K562 (cell line): ENCODE measurements around the gene TMED7. TPM values are rescaled to one million over a fixed set of nuclear protein-coding genes. Genes with fewer than 3 reads are reported as not detected.

Source experiments
- ATAC-seq: fragments of 200-7000 bp; cut with Tn5 transposase; 3 replicates; pipeline ENCODE4 v1.9.1; 2020; ENCODE audit warnings: moderate library complexity
- BruUV-seq: library from RNA; stranded (reverse); fragments of 400-500 nt; replicated peaks from 2 replicates; lab custom pipeline; 2021; lab: Mats Ljungman, UMichigan
- CTCF ChIA-PET: fragments of 300-600 bp; formaldehyde crosslinking; extraction: SDS; loops from one replicate; lab custom pipeline; 2021; ENCODE audit warnings: low intra/inter-chr PET ratio; lab: Yijun Ruan, JAX
- POLR2A ChIA-PET: fragments of 300-600, 350-650 bp; sonication (Branson Sonifier 250); formaldehyde crosslinking; extraction: SDS; loops from one replicate; lab custom pipeline; 2021; ENCODE audit warnings: antibody characterized with exemption, inconsistent platforms; lab: Yijun Ruan, JAX
- DNase-seq, 4 experiments: peaks; one replicate each; pipeline versions ENCODE4 v3.0.0 to v3.0.0-alpha.2; 2011 to 2018; ENCODE audit warnings: low spot score in 3 of 4, mixed read lengths in 3 of 4; ENCODE audit errors: extremely low read depth in 1 of 4
- FAIRE-seq: peaks from 2 replicates; lab custom pipeline; 2011; peaks lifted over from hg19 to GRCh38; lab: Jason Lieb, UNC
- H2AFZ ChIP-seq: 2 replicates; pipeline ENCODE4 v1.6.0; 2011; ENCODE audit warnings: low read depth, low read length, control low read depth, inconsistent platforms
- H3K27ac ChIP-seq: fragments of 200-600 bp; 3 replicates; pipeline ENCODE4 v1.8.0; 2011; ENCODE audit warnings: low read depth, mild to moderate bottlenecking, control low read depth, inconsistent platforms, low read length, moderate library complexity, mixed read lengths; ENCODE audit errors: extremely low read depth
- H3K27me3 ChIP-seq, 2 experiments: fragments of 300-600 bp in 1 of 2; 2 replicates in 1 of 2; 3 replicates in 1 of 2; pipeline versions ENCODE4 v1.6.0 to v1.8.0; 2011; ENCODE audit warnings: inconsistent platforms in 2 of 2, low read length in 2 of 2, mild to moderate bottlenecking in 1 of 2, mixed read lengths in 1 of 2, moderate library complexity in 1 of 2; ENCODE audit not compliant: control insufficient read depth in 2 of 2, insufficient read depth in 2 of 2
- H3K36me3 ChIP-seq: fragments of 300-600 bp; 3 replicates; pipeline ENCODE4 v1.8.0; 2011; ENCODE audit warnings: mild to moderate bottlenecking, low read length, inconsistent platforms; ENCODE audit not compliant: control insufficient read depth, insufficient read depth
- H3K4me1 ChIP-seq, 2 experiments: fragments of 200-600 bp in 1 of 2; replicated peaks in 1 of 2; 2 replicates in 1 of 2; 3 replicates in 1 of 2; pipeline versions ENCODE4 v1.5.1 to v1.8.0; 2011; ENCODE audit warnings: inconsistent platforms in 2 of 2, low read length in 2 of 2, mild to moderate bottlenecking in 1 of 2, mixed read lengths in 1 of 2, moderate library complexity in 1 of 2; ENCODE audit not compliant: control insufficient read depth in 2 of 2, insufficient read depth in 2 of 2
- H3K4me2 ChIP-seq: 2 replicates; pipeline ENCODE4 v1.6.1; 2011; ENCODE audit warnings: low read length, control low read depth, inconsistent platforms, mixed read lengths; ENCODE audit not compliant: insufficient read depth
- H3K4me3 ChIP-seq: fragments of 200-600 bp; sonication (generic), shearing (Covaris generic); 2 replicates; pipeline ENCODE4 v1.5.1; 2016; ENCODE audit warnings: control low read depth, inconsistent platforms
- H3K79me2 ChIP-seq: fragments of 200-600 bp; 3 replicates; pipeline ENCODE4 v1.8.0; 2011; ENCODE audit warnings: low read length, inconsistent platforms; ENCODE audit not compliant: control insufficient read depth, insufficient read depth
- H3K9ac ChIP-seq, 2 experiments: 2 replicates each; pipeline versions ENCODE4 v1.6.0 to v1.6.1; 2011; ENCODE audit warnings: low read depth in 2 of 2, low read length in 2 of 2, control low read depth in 1 of 2, inconsistent platforms in 1 of 2, mild to moderate bottlenecking in 1 of 2, mixed read lengths in 1 of 2; ENCODE audit not compliant: insufficient read depth in 1 of 2
- H3K9me1 ChIP-seq: one replicate; pipeline ENCODE4 v1.6.0; 2011; ENCODE audit warnings: inconsistent platforms, mild to moderate bottlenecking, low read length, moderate library complexity; ENCODE audit not compliant: control insufficient read depth, insufficient read depth
- H3K9me3 ChIP-seq: replicated peaks from 2 replicates; pipeline ENCODE4 v1.5.1; 2011; ENCODE audit warnings: low read depth, low read length, inconsistent platforms; ENCODE audit not compliant: control insufficient read depth, insufficient read depth
- H4K20me1 ChIP-seq: replicated peaks from 2 replicates; pipeline ENCODE4 v1.6.1; 2011; ENCODE audit warnings: low read length, inconsistent platforms, mixed read lengths; ENCODE audit not compliant: control insufficient read depth, insufficient read depth
- CC2D1A ChIP-seq: fragments of 450-650 bp; IDR thresholded peaks from 2 replicates; pipeline ENCODE4 v1.6.1; 2017; ENCODE audit warnings: mild to moderate bottlenecking
- CTBP1 ChIP-seq: fragments of 450-650 bp; IDR thresholded peaks from 2 replicates; pipeline ENCODE4 v1.6.1; 2016; ENCODE audit warnings: borderline replicate concordance
- DPF2 ChIP-seq: fragments of 450-650 bp; IDR thresholded peaks from 2 replicates; pipeline ENCODE4 v1.6.1; 2016
- ETV5 ChIP-seq: sonication (generic); formaldehyde crosslinking; IDR thresholded peaks from 2 replicates; pipeline ENCODE4 v1.4.0; 2020; ENCODE audit warnings: low read depth, mild to moderate bottlenecking, missing genetic modification reagents
- NR2C2 ChIP-seq, 2 experiments: fragments of 200-800 bp in 1 of 2; sonication (Bioruptor generic) in 1 of 2; sonication (generic) in 1 of 2; formaldehyde crosslinking in 1 of 2; IDR thresholded peaks; 2 replicates each; pipeline versions ENCODE4 v1.6.1 to v1.8.0; 2016 to 2022; ENCODE audit warnings: mild to moderate bottlenecking in 1 of 2, missing compliant biosample characterization in 1 of 2, missing genetic modification characterization in 1 of 2, missing genetic modification reagents in 1 of 2
- RBFOX2 ChIP-seq: fragments of 200-400 bp; formaldehyde crosslinking; IDR thresholded peaks from 2 replicates; pipeline ENCODE4 v1.6.1; 2017; ENCODE audit warnings: low read depth, mild to moderate bottlenecking, low read length, moderate library complexity
- TCF7 ChIP-seq: sonication (generic); IDR thresholded peaks from 2 replicates; pipeline ENCODE4 v1.6.1; 2016; ENCODE audit warnings: antibody characterized with exemption, borderline replicate concordance
- ZNF224 ChIP-seq: sonication (generic); formaldehyde crosslinking; IDR thresholded peaks from 2 replicates; pipeline ENCODE4 v1.8.0; 2022; ENCODE audit warnings: mild to moderate bottlenecking, missing genetic modification reagents
- ZNF76 ChIP-seq: fragments of 250-450 bp; sonication (Bioruptor Pico); IDR thresholded peaks from 2 replicates; pipeline ENCODE4 v1.4.0; 2020; ENCODE audit warnings: mild to moderate bottlenecking, moderate library complexity, borderline replicate concordance
- WGBS: fragments of 100-300 bp; shearing (Covaris generic); methylation state at CpG from one replicate; pipeline ENCODE4 v1.1.6; 2016; ENCODE audit warnings: low coverage, mixed read lengths; ENCODE audit not compliant: insufficient coverage; ENCODE audit errors: missing lambda C conversion rate; 5-methylcytosine and 5-hydroxymethylcytosine counted together
- in situ Hi-C: fragments of 300-500 bp; cut with MboI; formaldehyde crosslinking; loops from 4 replicates; pipeline ENCODE4 v1.15.0; 2018; ENCODE audit warnings: inconsistent platforms, mixed read lengths
- intact Hi-C: fragments of 100-400 bp; cut with micrococcal nuclease; formaldehyde crosslinking; loops from 2 replicates; pipeline ENCODE4 v1.14.2; 2022
- polyA plus RNA-seq, 8 experiments: library from polyadenylated mRNA; depleted of rRNA in 4 of 8; stranded (reverse) in 5 of 8; unstranded in 3 of 8; fragments of >200 nt; fragmentation: Nextera tagmentation in 2 of 8; fragmentation: Illumina TruSeq in 1 of 8; extraction: Ambion mirVana in 2 of 8; extraction: Trizol in 1 of 8; gene quantifications; 2 replicates each; pipeline versions ENCODE4 v1.2.1 to v1.2.3, GENCODE V29; 2011 to 2014; ENCODE audit warnings: inconsistent platforms in 1 of 8, missing spikeins in 1 of 8
- total RNA-seq, 7 experiments: library from RNA; depleted of rRNA in 6 of 7; stranded (reverse); fragments of >200 nt in 6 of 7; fragmentation: Illumina TruSeq in 2 of 7; extraction: Trizol in 2 of 7; gene quantifications; 2 replicates each; pipeline versions ENCODE4 v1.2.1 to v1.2.3, GENCODE V29; 2011 to 2021; ENCODE audit warnings: low replicate concordance in 1 of 7
- TF ChIP-seq, protein P1 (sequence below): fragments of 250-450 bp; sonication (Bioruptor Pico); IDR thresholded peaks from 2 replicates; pipeline ENCODE4 v1.6.1; 2021; ENCODE audit warnings: mild to moderate bottlenecking
- TF ChIP-seq, protein P2 (sequence below), 2 experiments: fragments of 450-650 bp in 1 of 2; IDR thresholded peaks; 2 replicates each; pipeline ENCODE4 v1.6.1; 2011 to 2017; ENCODE audit warnings: low read depth in 2 of 2, antibody characterized with exemption in 1 of 2, borderline replicate concordance in 1 of 2, low read length in 1 of 2, mild to moderate bottlenecking in 1 of 2, mixed read lengths in 1 of 2; ENCODE audit not compliant: control insufficient read depth in 1 of 2

The TMED7 gene
- total and polyA plus RNA-seq, 9 of the 15 experiments (the other 6 are each of a cell fraction or from before 2014, with no cell fraction given) = 15.9 to 93.4 (median 41.7) TPM

DNA sequence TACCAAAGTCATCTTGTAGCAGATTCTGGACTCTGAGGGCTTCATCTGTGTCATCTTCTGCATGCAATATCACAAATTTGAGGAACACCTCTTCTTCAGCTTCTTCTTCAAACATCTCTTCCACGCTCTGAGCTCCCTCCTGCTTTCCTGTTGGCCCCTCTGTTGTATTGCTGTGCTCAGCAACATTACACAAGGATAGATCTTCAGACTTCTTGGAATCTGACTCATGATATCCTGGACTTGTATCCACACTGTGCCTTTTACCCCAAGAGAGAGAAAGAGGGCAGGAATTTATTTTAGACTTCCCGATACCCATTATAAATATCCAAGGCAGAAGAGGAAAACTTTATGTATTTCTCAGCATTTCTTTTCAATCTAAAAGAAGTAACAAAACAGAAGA is 44.9 kb downstream of the TMED7 start:
- FAIRE-seq = no peak
- Histone ChIP-seq H3K27me3 (no peaks in the 10 kb centered on the region), H2AFZ (no peak overlapping the region), H3K9me1 (no peaks in the 10 kb centered on the region), H3K4me2 (no peak overlapping the region), H3K79me2 (no peaks in the 10 kb centered on the region), H3K27ac (no peak overlapping the region), H3K4me1 (no peaks in the 10 kb centered on the region), H4K20me1 (no peaks in the 10 kb centered on the region), H3K9ac (no peak overlapping the region), H3K36me3 (no peaks in the 10 kb centered on the region), H3K9me3 (no peaks in the 10 kb centered on the region), H3K4me3 (no peak overlapping the region)
- ChIA-PET CTCF (no interaction called here), POLR2A (no interaction called here)
- no TSS peak for BruUV-seq
- 55% methylated on average over 2 of the region's 2 CpGs for WGBS
- DNase-seq = no peak
- ATAC-seq = no peak
- in situ Hi-C loops (loop anchor here (25.0 kb wide), 1 partner anchor 1894 kb away; no protein-coding TSS in a partner anchor), intact Hi-C loops (loop anchor here (10.0 kb wide), 1 partner anchor 1966 kb away; no protein-coding TSS in a partner anchor)
- TF ChIP-seq, protein P1, sequence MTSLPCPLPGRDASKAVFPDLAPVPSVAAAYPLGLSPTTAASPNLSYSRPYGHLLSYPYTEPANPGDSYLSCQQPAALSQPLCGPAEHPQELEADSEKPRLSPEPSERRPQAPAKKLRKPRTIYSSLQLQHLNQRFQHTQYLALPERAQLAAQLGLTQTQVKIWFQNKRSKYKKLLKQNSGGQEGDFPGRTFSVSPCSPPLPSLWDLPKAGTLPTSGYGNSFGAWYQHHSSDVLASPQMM (CRISPR knock-in tag) = no peak
- no peak for TF ChIP-seq ZNF76 (CRISPR knock-in tag)
- TF ChIP-seq ZNF224 (CRISPR knock-in tag) = no peak
- TF ChIP-seq ETV5 = no peak
- TF ChIP-seq RBFOX2 = no peak

DNA sequence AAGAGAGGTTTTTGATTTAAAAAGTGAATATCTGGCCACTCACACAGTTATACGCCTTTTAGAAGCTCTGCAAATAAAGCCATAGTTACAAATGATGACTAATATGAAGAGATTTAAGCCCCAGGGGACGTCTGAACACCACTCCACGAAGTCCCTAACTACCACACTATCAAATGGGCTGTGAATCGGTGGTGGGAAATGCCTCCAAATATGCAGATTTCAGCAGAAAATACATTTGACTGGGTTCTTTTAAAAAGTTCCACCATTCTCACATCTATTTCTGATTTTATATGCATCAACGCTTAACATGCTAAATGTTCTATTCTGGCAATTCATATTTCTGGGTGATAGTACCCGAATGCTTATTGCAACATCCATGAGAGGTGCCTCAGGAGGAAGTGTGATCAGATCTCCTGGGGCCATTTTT is 46.1 kb downstream of the TMED7 start:
- WGBS = 42% methylated on average over 6 of the region's 6 CpGs
- ChIA-PET POLR2A (no interaction called here), CTCF (no interaction called here)
- FAIRE-seq (no peak), DNase-seq (no peak), ATAC-seq (no peak)
- H3K27ac ChIP-seq = no peak overlapping the region
- H3K79me2 ChIP-seq = no peaks in the 10 kb centered on the region
- H3K4me1 ChIP-seq = no peaks in the 10 kb centered on the region
- H3K9me1 ChIP-seq = no peaks in the 10 kb centered on the region
- in situ Hi-C loops (loop anchor here (5.0 to 25.0 kb wide), 2 partner anchors 272 to 1892 kb away; no protein-coding TSS in a partner anchor), intact Hi-C loops (loop anchor here (10.0 kb wide), 2 partner anchors 195 to 1965 kb away; no protein-coding TSS in a partner anchor)
- H3K4me3 ChIP-seq = no peak overlapping the region
- H2AFZ ChIP-seq = no peak overlapping the region
- H3K27me3 ChIP-seq = no peaks in the 10 kb centered on the region
- H3K36me3 ChIP-seq = no peaks in the 10 kb centered on the region
- no TSS peak for BruUV-seq
- no peak overlapping the region for H3K9ac ChIP-seq
- H4K20me1 ChIP-seq = no peaks in the 10 kb centered on the region
- H3K9me3 ChIP-seq = no peaks in the 10 kb centered on the region
- H3K4me2 ChIP-seq = no peak overlapping the region
- TF ChIP-seq NR2C2 (CRISPR knock-in tag; IDR thresholded peaks at IDR 0.05) (no peak), NR2C2 (tag; IDR thresholded peaks at IDR 0.05) (no peak), TCF7 (no peak), CTBP1 (no peak), DPF2 (no peak), CC2D1A (no peak)
- TF ChIP-seq, protein P2, sequence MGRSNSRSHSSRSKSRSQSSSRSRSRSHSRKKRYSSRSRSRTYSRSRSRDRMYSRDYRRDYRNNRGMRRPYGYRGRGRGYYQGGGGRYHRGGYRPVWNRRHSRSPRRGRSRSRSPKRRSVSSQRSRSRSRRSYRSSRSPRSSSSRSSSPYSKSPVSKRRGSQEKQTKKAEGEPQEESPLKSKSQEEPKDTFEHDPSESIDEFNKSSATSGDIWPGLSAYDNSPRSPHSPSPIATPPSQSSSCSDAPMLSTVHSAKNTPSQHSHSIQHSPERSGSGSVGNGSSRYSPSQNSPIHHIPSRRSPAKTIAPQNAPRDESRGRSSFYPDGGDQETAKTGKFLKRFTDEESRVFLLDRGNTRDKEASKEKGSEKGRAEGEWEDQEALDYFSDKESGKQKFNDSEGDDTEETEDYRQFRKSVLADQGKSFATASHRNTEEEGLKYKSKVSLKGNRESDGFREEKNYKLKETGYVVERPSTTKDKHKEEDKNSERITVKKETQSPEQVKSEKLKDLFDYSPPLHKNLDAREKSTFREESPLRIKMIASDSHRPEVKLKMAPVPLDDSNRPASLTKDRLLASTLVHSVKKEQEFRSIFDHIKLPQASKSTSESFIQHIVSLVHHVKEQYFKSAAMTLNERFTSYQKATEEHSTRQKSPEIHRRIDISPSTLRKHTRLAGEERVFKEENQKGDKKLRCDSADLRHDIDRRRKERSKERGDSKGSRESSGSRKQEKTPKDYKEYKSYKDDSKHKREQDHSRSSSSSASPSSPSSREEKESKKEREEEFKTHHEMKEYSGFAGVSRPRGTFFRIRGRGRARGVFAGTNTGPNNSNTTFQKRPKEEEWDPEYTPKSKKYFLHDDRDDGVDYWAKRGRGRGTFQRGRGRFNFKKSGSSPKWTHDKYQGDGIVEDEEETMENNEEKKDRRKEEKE (IDR thresholded peaks at IDR 0.05; ENCODE audit: borderline replicate concordance in 1 of 2, control insufficient read depth in 1 of 2, low read depth in 2 of 2, low read length in 1 of 2) = no peak
